ENCODE results near the gene CPNE7. TPM values are rescaled to one million over a fixed set of nuclear protein-coding genes. Genes with fewer than 3 reads are reported as not detected.

The CPNE7 gene
- total RNA-seq, 1 experiment from 2014 or later = 40.4 TPM

DNA sequence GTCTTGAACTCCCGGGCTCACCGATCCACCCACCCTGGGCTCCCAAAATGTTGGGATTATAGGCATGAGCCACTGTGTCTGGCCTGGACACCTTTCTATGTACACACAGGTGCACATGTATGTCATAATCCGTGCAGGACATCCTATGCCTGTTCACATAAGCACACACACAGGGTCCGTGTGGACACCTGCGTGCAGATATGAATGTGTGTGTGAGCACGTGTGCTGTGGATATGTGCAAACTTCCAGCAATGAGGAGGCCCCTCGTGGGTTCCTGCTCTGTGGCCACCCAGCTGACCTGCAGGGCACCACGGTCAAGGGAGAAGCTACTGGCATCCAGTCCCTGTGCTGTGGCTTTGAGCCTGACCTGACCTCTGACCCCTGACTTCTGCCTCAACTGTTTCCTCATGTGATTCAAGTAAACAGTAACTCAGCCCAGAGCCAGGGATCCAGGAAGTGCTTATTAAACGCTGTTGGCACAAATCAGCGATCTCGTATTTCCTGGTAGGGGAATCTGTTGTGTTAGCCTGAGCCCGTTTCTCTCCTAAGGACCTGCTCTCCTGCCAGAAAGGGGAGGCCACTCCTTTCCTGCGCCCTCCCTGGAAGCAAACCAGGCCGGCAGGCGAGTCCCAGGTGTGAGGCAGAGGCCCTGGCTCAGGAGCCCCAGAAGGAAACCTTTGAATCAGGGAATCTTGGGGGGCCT is 6.5 kb downstream of the CPNE7 start:
- no peaks in the 10 kb centered on the region for H3K4me1 Mint-ChIP-seq (ENCODE audit: low read depth, unreplicated experiment)
- DNase-seq = no peak
- no TSS peak for BruUV-seq (replicated peaks)
- TF ChIP-seq, protein P1, sequence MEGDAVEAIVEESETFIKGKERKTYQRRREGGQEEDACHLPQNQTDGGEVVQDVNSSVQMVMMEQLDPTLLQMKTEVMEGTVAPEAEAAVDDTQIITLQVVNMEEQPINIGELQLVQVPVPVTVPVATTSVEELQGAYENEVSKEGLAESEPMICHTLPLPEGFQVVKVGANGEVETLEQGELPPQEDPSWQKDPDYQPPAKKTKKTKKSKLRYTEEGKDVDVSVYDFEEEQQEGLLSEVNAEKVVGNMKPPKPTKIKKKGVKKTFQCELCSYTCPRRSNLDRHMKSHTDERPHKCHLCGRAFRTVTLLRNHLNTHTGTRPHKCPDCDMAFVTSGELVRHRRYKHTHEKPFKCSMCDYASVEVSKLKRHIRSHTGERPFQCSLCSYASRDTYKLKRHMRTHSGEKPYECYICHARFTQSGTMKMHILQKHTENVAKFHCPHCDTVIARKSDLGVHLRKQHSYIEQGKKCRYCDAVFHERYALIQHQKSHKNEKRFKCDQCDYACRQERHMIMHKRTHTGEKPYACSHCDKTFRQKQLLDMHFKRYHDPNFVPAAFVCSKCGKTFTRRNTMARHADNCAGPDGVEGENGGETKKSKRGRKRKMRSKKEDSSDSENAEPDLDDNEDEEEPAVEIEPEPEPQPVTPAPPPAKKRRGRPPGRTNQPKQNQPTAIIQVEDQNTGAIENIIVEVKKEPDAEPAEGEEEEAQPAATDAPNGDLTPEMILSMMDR (IDR thresholded peaks at IDR 0.05; ENCODE audit: insufficient read depth in 1 of 2, low read depth in 1 of 2, low read length in 1 of 2, severe bottlenecking in 1 of 2, unreplicated experiment in 1 of 2) = no peak
- Histone ChIP-seq H3K27me3 (replicated peaks; ENCODE audit: control insufficient read depth, insufficient read depth, low read length) (no peaks in the 10 kb centered on the region), H3K4me1 (no peaks in the 10 kb centered on the region), H3K9me3 (peaks cover 7% of the 10 kb centered on the region), H3K36me3 (ENCODE audit: control insufficient read depth, insufficient read depth, low read length) (peaks cover 7% of the 10 kb centered on the region), H3K4me3 (ENCODE audit: low read depth, low read length) (no peak overlapping the region)
- no peak overlapping the region for H3K27ac Mint-ChIP-seq (ENCODE audit: unreplicated experiment)
- ChIA-PET CTCF (no interaction called here), POLR2A (no interaction called here)
- no peak overlapping the region for H3K4me3 Mint-ChIP-seq (ENCODE audit: unreplicated experiment)
- intact Hi-C loops (cut with micrococcal nuclease; ENCODE audit: unreplicated experiment) = no loop called here
- H3K27me3 Mint-ChIP-seq (ENCODE audit: insufficient read depth, unreplicated experiment) = no peaks in the 10 kb centered on the region
- H3K36me3 Mint-ChIP-seq (ENCODE audit: insufficient read depth, unreplicated experiment) = peaks cover 31% of the 10 kb centered on the region
- no peaks in the 10 kb centered on the region for H3K9me3 Mint-ChIP-seq (ENCODE audit: unreplicated experiment)

DNA sequence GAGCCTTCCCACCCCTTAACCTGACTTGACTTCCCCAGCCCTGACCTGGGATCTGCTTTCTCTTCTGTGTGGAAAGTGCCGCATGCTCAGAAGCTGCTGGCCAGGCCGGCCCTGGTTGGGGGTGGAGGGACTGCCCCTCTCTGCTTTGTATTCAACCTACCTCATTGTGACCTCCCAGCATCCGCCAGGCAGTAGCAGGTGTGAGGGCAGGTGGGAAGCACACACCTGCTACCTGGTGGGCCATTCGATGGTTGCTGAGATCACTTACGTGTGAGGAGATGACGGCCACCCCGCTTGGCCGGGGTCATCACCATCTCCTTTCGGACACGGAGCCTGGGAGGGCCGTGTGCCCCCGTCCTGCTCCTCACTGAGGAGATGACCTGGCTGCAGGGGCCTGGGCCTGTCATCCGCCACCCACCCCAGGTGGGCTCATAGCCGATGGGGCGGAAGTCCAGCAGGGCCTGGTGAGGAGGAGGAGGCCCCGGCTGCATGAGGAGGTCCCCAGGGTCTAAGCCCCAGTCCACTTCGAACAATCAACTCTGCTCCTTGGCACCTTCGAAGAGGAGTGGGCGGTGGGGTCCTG is 7.1 kb downstream of the CPNE7 start:
- peaks cover 10% of the 10 kb centered on the region for H3K9me3 ChIP-seq
- Mint-ChIP-seq H3K36me3 (ENCODE audit: insufficient read depth, unreplicated experiment) (peaks cover 31% of the 10 kb centered on the region), H3K27ac (ENCODE audit: unreplicated experiment) (no peak overlapping the region), H3K4me1 (ENCODE audit: low read depth, unreplicated experiment) (no peaks in the 10 kb centered on the region), H3K9me3 (ENCODE audit: unreplicated experiment) (no peaks in the 10 kb centered on the region), H3K27me3 (ENCODE audit: insufficient read depth, unreplicated experiment) (no peaks in the 10 kb centered on the region), H3K4me3 (ENCODE audit: unreplicated experiment) (no peak overlapping the region)
- H3K4me1 ChIP-seq = no peaks in the 10 kb centered on the region
- intact Hi-C loops (cut with micrococcal nuclease; ENCODE audit: unreplicated experiment) = no loop called here
- ChIA-PET POLR2A (no interaction called here), CTCF (no interaction called here)
- no peak for DNase-seq
- BruUV-seq (replicated peaks) = no TSS peak
- H3K4me3 ChIP-seq (ENCODE audit: low read depth, low read length) = no peak overlapping the region
- no peaks in the 10 kb centered on the region for H3K27me3 ChIP-seq (replicated peaks; ENCODE audit: control insufficient read depth, insufficient read depth, low read length)
- TF ChIP-seq, protein P1 (IDR thresholded peaks at IDR 0.05; ENCODE audit: insufficient read depth in 1 of 2, low read depth in 1 of 2, low read length in 1 of 2, severe bottlenecking in 1 of 2, unreplicated experiment in 1 of 2) = no peak
- peaks cover 7% of the 10 kb centered on the region for H3K36me3 ChIP-seq (ENCODE audit: control insufficient read depth, insufficient read depth, low read length)

DNA sequence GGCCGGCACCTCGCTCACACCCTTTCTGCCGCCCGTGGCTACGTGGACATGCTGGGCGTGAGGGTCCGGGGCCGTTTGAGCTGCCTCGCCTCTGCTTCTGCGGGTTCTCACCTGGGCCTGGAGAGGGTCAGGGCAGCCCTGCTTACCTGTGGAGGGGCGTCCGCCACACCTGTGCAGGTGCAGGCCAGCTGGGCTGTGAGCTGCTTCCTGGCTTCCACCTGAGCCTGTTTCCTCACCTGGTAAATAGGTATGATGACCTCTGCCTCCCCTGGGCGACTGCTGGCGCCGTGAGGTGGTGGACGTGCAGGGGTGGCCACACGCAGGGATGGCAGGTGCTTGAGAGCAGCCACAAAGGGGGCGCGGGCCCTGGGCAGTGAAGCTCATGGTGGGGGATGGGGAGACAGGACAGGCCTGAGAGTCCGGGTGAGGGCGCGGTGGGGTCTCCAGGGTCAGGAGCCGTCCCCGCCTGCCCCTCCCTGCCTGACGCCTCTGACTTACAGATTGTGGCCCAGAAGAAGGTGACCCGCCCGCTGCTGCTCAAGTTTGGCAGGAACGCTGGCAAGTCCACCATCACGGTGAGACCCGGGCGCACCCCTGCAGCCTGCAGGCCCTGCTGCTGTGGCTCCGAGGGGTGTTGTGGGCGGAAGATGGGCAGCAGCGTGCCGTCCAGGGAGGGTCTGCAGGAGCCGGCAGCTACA is 7.8 kb downstream of the CPNE7 start:
- ChIA-PET CTCF (no interaction called here), POLR2A (no interaction called here)
- H3K9me3 Mint-ChIP-seq (ENCODE audit: unreplicated experiment) = no peaks in the 10 kb centered on the region
- BruUV-seq (replicated peaks) = no TSS peak
- intact Hi-C loops (cut with micrococcal nuclease; ENCODE audit: unreplicated experiment) = no loop called here
- Histone ChIP-seq H3K4me3 (ENCODE audit: low read depth, low read length) (no peak overlapping the region), H3K36me3 (ENCODE audit: control insufficient read depth, insufficient read depth, low read length) (peaks cover 7% of the 10 kb centered on the region), H3K9me3 (peaks cover 13% of the 10 kb centered on the region), H3K4me1 (no peaks in the 10 kb centered on the region), H3K27me3 (replicated peaks; ENCODE audit: control insufficient read depth, insufficient read depth, low read length) (no peaks in the 10 kb centered on the region)
- H3K4me3 Mint-ChIP-seq (ENCODE audit: unreplicated experiment) = no peak overlapping the region
- no peak for DNase-seq
- H3K27me3 Mint-ChIP-seq (ENCODE audit: insufficient read depth, unreplicated experiment) = no peaks in the 10 kb centered on the region
- peaks cover 33% of the 10 kb centered on the region for H3K36me3 Mint-ChIP-seq (ENCODE audit: insufficient read depth, unreplicated experiment)
- no peaks in the 10 kb centered on the region for H3K4me1 Mint-ChIP-seq (ENCODE audit: low read depth, unreplicated experiment)
- TF ChIP-seq, protein P1 (IDR thresholded peaks at IDR 0.05; ENCODE audit: insufficient read depth in 1 of 2, low read depth in 1 of 2, low read length in 1 of 2, severe bottlenecking in 1 of 2, unreplicated experiment in 1 of 2) = no peak
- no peak overlapping the region for H3K27ac Mint-ChIP-seq (ENCODE audit: unreplicated experiment)

Data from Caco-2 (cell line).